IMR-90 (cell line): ENCODE measurements around the gene CDKAL1. TPM values are rescaled to one million over a fixed set of nuclear protein-coding genes. Genes with fewer than 3 reads are reported as not detected.

ENCODE experiments used
- ATAC-seq: fragments of 200-7000 bp; cut with Tn5 transposase; 2 replicates; pipeline ENCODE4 v1.9.1; 2020; ENCODE audit warnings: low read depth, mild to moderate bottlenecking, moderate library complexity
- BruUV-seq: library from RNA; stranded (reverse); fragments of 400-500 nt; replicated peaks from 2 replicates; lab custom pipeline; 2021; lab: Mats Ljungman, UMichigan
- CTCF ChIA-PET: fragments of 300-600 bp; formaldehyde crosslinking; extraction: SDS; loops from one replicate; lab custom pipeline; 2021; ENCODE audit warnings: antibody characterized with exemption; lab: Yijun Ruan, JAX
- POLR2A ChIA-PET: fragments of 300-600 bp; sonication (Branson Sonifier 250); formaldehyde crosslinking; loops from one replicate; lab custom pipeline; 2022; ENCODE audit warnings: antibody characterized with exemption; ENCODE audit not compliant: unreplicated experiment; lab: Charles Lee
- DNase-seq: peaks from one replicate; pipeline ENCODE4 v3.0.0; 2013
- H2AFZ ChIP-seq: replicated peaks from 2 replicates; pipeline ENCODE3; 2013; ENCODE audit warnings: low read length, mild to moderate bottlenecking; ENCODE audit not compliant: poor library complexity
- H2AK5ac ChIP-seq: 2 replicates; pipeline ENCODE4 v1.6.1; 2013; ENCODE audit warnings: low read depth, low read length, inconsistent platforms
- H2AK9ac ChIP-seq: replicated peaks from 2 replicates; pipeline ENCODE3; 2013; ENCODE audit warnings: mild to moderate bottlenecking, low read depth, low read length, moderate library complexity; ENCODE audit not compliant: poor library complexity
- H2BK120ac ChIP-seq: 2 replicates; pipeline ENCODE4 v1.6.1; 2013; ENCODE audit warnings: low read depth, low read length, inconsistent platforms
- H2BK15ac ChIP-seq: 3 replicates; pipeline ENCODE4 v1.6.1; 2013; ENCODE audit warnings: low read depth, low read length, inconsistent platforms
- H2BK20ac ChIP-seq: 2 replicates; pipeline ENCODE4 v1.6.1; 2013; ENCODE audit warnings: low read depth, mild to moderate bottlenecking, inconsistent platforms, low read length, moderate library complexity
- H2BK5ac ChIP-seq: 2 replicates; pipeline ENCODE4 v1.6.1; 2013; ENCODE audit warnings: mild to moderate bottlenecking, low read depth, low read length, inconsistent platforms; ENCODE audit not compliant: poor library complexity, severe bottlenecking
- H3K14ac ChIP-seq: replicated peaks from 2 replicates; pipeline ENCODE4 v1.6.1; 2013; ENCODE audit warnings: low read depth, low read length, inconsistent platforms
- H3K18ac ChIP-seq: 2 replicates; pipeline ENCODE4 v1.6.1; 2013; ENCODE audit warnings: low read depth, low read length, control low read depth
- H3K23ac ChIP-seq: 2 replicates; pipeline ENCODE4 v1.6.1; 2013; ENCODE audit warnings: low read depth, low read length, inconsistent platforms
- H3K27ac ChIP-seq: 2 replicates; pipeline ENCODE4 v1.5.1; 2013; ENCODE audit warnings: mild to moderate bottlenecking, control low read depth, low read length; ENCODE audit not compliant: insufficient read depth
- H3K27me3 ChIP-seq: 2 replicates; pipeline ENCODE4 v1.6.1; 2013; ENCODE audit warnings: low read length; ENCODE audit not compliant: control insufficient read depth, insufficient read depth
- H3K36me3 ChIP-seq: 2 replicates; pipeline ENCODE4 v1.6.1; 2013; ENCODE audit warnings: low read length, mixed read lengths; ENCODE audit not compliant: control insufficient read depth, insufficient read depth
- H3K4ac ChIP-seq: 2 replicates; pipeline ENCODE4 v1.6.1; 2013; ENCODE audit warnings: low read depth, low read length, inconsistent platforms
- H3K4me1 ChIP-seq: 2 replicates; pipeline ENCODE4 v1.6.1; 2013; ENCODE audit warnings: low read length, mixed read lengths; ENCODE audit not compliant: control insufficient read depth, insufficient read depth
- H3K4me2 ChIP-seq: 2 replicates; pipeline ENCODE4 v1.6.1; 2013; ENCODE audit warnings: low read depth, mild to moderate bottlenecking, control low read depth, low read length, moderate library complexity
- H3K4me3 ChIP-seq: 2 replicates; pipeline ENCODE4 v1.5.1; 2013; ENCODE audit warnings: low read depth, mild to moderate bottlenecking, control low read depth, low read length, moderate library complexity; ENCODE audit not compliant: insufficient read depth
- H3K56ac ChIP-seq: 2 replicates; pipeline ENCODE4 v1.6.1; 2013; ENCODE audit warnings: low read length, inconsistent platforms; ENCODE audit not compliant: insufficient read depth; ENCODE audit errors: extremely low read depth
- H3K79me1 ChIP-seq, 2 experiments: 2 replicates each; pipeline ENCODE4 v1.6.1; 2013; ENCODE audit warnings: low read length in 2 of 2, inconsistent platforms in 1 of 2, low read depth in 1 of 2
- H3K9ac ChIP-seq: 2 replicates; pipeline ENCODE4 v1.6.1; 2013; ENCODE audit warnings: low read depth, low read length, control low read depth
- H3K9me1 ChIP-seq: 2 replicates; pipeline ENCODE4 v1.6.1; 2013; ENCODE audit warnings: low read length, inconsistent platforms; ENCODE audit not compliant: insufficient read depth
- H3K9me3 ChIP-seq: 2 replicates; pipeline ENCODE4 v1.6.1; 2013; ENCODE audit warnings: low read length; ENCODE audit not compliant: control insufficient read depth, insufficient read depth
- H4K20me1 ChIP-seq: 2 replicates; pipeline ENCODE4 v1.6.1; 2013; ENCODE audit warnings: low read length, inconsistent platforms; ENCODE audit not compliant: insufficient read depth
- H4K5ac ChIP-seq: 2 replicates; pipeline ENCODE4 v1.6.1; 2013; ENCODE audit warnings: mild to moderate bottlenecking, low read depth, low read length, control low read depth
- H4K8ac ChIP-seq, 2 experiments: 2 replicates each; pipeline ENCODE4 v1.6.1; 2013; ENCODE audit warnings: low read depth in 2 of 2, low read length in 2 of 2, control low read depth in 1 of 2, inconsistent platforms in 1 of 2
- H4K91ac ChIP-seq: 2 replicates; pipeline ENCODE4 v1.6.1; 2013; ENCODE audit warnings: low read depth, low read length, inconsistent platforms; ENCODE audit not compliant: insufficient read depth
- BHLHE40 ChIP-seq: fragments of 150-350 bp; IDR thresholded peaks from 2 replicates; pipeline ENCODE4 v1.6.1; 2016; ENCODE audit warnings: mild to moderate bottlenecking, low read depth, low read length
- CEBPB ChIP-seq: IDR thresholded peaks from 2 replicates; pipeline ENCODE4 v1.6.1; 2012; ENCODE audit warnings: low read depth, low read length, improper control_type of control experiment
- CHD1 ChIP-seq: IDR thresholded peaks from 2 replicates; pipeline ENCODE4 v1.6.1; 2012; ENCODE audit warnings: low read depth, low read length, improper control_type of control experiment
- CTCF ChIP-seq: conservative IDR thresholded peaks from 2 replicates; pipeline ENCODE4 v1.5.1; 2012; ENCODE audit warnings: mild to moderate bottlenecking, low read depth, low read length, improper control_type of control experiment
- FOS ChIP-seq: fragments of 150-350 bp; IDR thresholded peaks from 2 replicates; pipeline ENCODE4 v1.6.1; 2016; ENCODE audit warnings: low read depth, low read length
- MAFK ChIP-seq: IDR thresholded peaks from 2 replicates; pipeline ENCODE4 v1.6.1; 2012; ENCODE audit warnings: low read depth, low read length, improper control_type of control experiment
- MAZ ChIP-seq: IDR thresholded peaks from 2 replicates; pipeline ENCODE4 v1.6.1; 2012; ENCODE audit warnings: low read depth, mild to moderate bottlenecking, low read length, improper control_type of control experiment, moderate library complexity, borderline replicate concordance
- MXI1 ChIP-seq: IDR thresholded peaks from 2 replicates; pipeline ENCODE4 v1.6.1; 2012; ENCODE audit warnings: low read depth, mild to moderate bottlenecking, low read length, moderate library complexity, borderline replicate concordance
- NFE2L2 ChIP-seq: fragments of 150-350 bp; IDR thresholded peaks from 2 replicates; pipeline ENCODE4 v1.6.1; 2016; ENCODE audit warnings: low read depth, mild to moderate bottlenecking, low read length
- POLR2A ChIP-seq: IDR thresholded peaks from 2 replicates; pipeline ENCODE4 v1.6.1; 2012; ENCODE audit warnings: mild to moderate bottlenecking, low read depth, low read length
- RAD21 ChIP-seq: IDR thresholded peaks from 2 replicates; pipeline ENCODE4 v1.6.1; 2012; ENCODE audit warnings: low read length, improper control_type of control experiment
- RCOR1 ChIP-seq: IDR thresholded peaks from 2 replicates; pipeline ENCODE4 v1.6.1; 2012; ENCODE audit warnings: mild to moderate bottlenecking, low read length, improper control_type of control experiment; ENCODE audit not compliant: insufficient replicate concordance
- RFX5 ChIP-seq: IDR thresholded peaks from 2 replicates; pipeline ENCODE4 v1.8.0; 2012; ENCODE audit warnings: low read depth, mild to moderate bottlenecking, low read length, moderate library complexity
- SMC3 ChIP-seq: fragments of 150-350 bp; IDR thresholded peaks from 2 replicates; pipeline ENCODE4 v1.6.1; 2016; ENCODE audit warnings: low read depth, mild to moderate bottlenecking, antibody characterized with exemption, low read length, moderate library complexity
- WGBS, 2 experiments: methylation state at CpG; one replicate each; pipeline versions ENCODE4 v1.1.5 to v1.1.7; 2013; ENCODE audit warnings: missing lambda C conversion rate in 2 of 2; ENCODE audit not compliant: insufficient read length in 1 of 2; ENCODE audit errors: extremely low coverage in 2 of 2; 5-methylcytosine and 5-hydroxymethylcytosine counted together
- dilution Hi-C: fragments of 300-500 bp; cut with HindIII; formaldehyde crosslinking; loops from one replicate; pipeline ENCODE4 v1.14.3; 2018; ENCODE audit warnings: low sequenced_read_pairs; ENCODE audit not compliant: unreplicated experiment
- in situ Hi-C: fragments of 300-500 bp; cut with MboI; formaldehyde crosslinking; loops from 3 replicates; pipeline ENCODE4 v1.14.3; 2019; ENCODE audit warnings: low sequenced_read_pairs, inconsistent platforms, mixed read lengths
- intact Hi-C: fragments of 100-400 bp; cut with micrococcal nuclease; formaldehyde crosslinking; loops from 2 replicates; pipeline ENCODE4 v1.10.0; 2022
- polyA plus RNA-seq, 3 experiments: library from polyadenylated mRNA; depleted of rRNA; stranded (reverse); fragments of >200 nt; gene quantifications; 2 replicates each; pipeline ENCODE4 v1.2.3, GENCODE V29; 2012; ENCODE audit warnings: low replicate concordance in 1 of 3
- total RNA-seq: library from RNA; depleted of rRNA; stranded (reverse); fragments of >200 nt; gene quantifications from 2 replicates; pipeline ENCODE4 v1.2.3, GENCODE V29; 2012
- TF ChIP-seq, protein P1 (sequence below): fragments of 150-350 bp; IDR thresholded peaks from 2 replicates; pipeline ENCODE4 v1.6.1; 2016; ENCODE audit warnings: low read depth, mild to moderate bottlenecking, low read length, moderate library complexity, borderline replicate concordance
- TF ChIP-seq, protein P2 (sequence below): fragments of 150-350 bp; IDR thresholded peaks from 2 replicates; pipeline ENCODE4 v1.6.1; 2017; ENCODE audit warnings: mild to moderate bottlenecking, antibody characterized with exemption, low read length, low read depth

Gene CDKAL1
- total and polyA plus RNA-seq, 2 of the 4 experiments (the other 2 are of a cell fraction), result 3.7 to 13.1 TPM

GRCh38 chr6:20672038-20672437 lies 137.8 kb downstream of the CDKAL1 start:
- DNase-seq (no peak), ATAC-seq (no peak)
- dilution Hi-C loops (no loop called here), in situ Hi-C loops (no loop called here), intact Hi-C loops (loop anchor here (10.0 kb wide), 1 partner anchor 183 kb away; no protein-coding TSS in a partner anchor)
- no peak overlapping the region for H4K5ac ChIP-seq
- H3K18ac ChIP-seq, result no peak overlapping the region
- no peak overlapping the region for H2BK15ac ChIP-seq
- CTCF ChIA-PET, result no interaction called here
- POLR2A ChIA-PET, result no interaction called here
- no peak overlapping the region for H2BK120ac ChIP-seq
- H3K23ac ChIP-seq, result no peak overlapping the region
- peaks cover 0 to 7% of the 10 kb centered on the region in 2 experiments; a peak in 2 of 4 replicates for H3K79me1 ChIP-seq
- H4K91ac ChIP-seq, result no peak overlapping the region
- H2AK9ac ChIP-seq, result no peak overlapping the region
- H2AK5ac ChIP-seq, result no peak overlapping the region
- no peaks in the 10 kb centered on the region for H4K20me1 ChIP-seq
- H2AFZ ChIP-seq, result no peak overlapping the region
- no TSS peak for BruUV-seq
- H3K36me3 ChIP-seq, result no peaks in the 10 kb centered on the region
- no peaks in the 10 kb centered on the region for H3K4me1 ChIP-seq
- no peak overlapping the region for H3K4me2 ChIP-seq
- H3K14ac ChIP-seq, result no peak overlapping the region
- no peak overlapping the region for H3K56ac ChIP-seq
- H3K9me3 ChIP-seq, result no peaks in the 10 kb centered on the region
- H2BK5ac ChIP-seq, result no peak overlapping the region
- no peak overlapping the region for H3K4ac ChIP-seq
- no peak overlapping the region for H4K8ac ChIP-seq
- no peak overlapping the region for H3K9ac ChIP-seq
- no peaks in the 10 kb centered on the region; the same call in 1 of the 2 replicates for H3K9me1 ChIP-seq
- no peak overlapping the region for H3K4me3 ChIP-seq
- TF ChIP-seq, protein P1, sequence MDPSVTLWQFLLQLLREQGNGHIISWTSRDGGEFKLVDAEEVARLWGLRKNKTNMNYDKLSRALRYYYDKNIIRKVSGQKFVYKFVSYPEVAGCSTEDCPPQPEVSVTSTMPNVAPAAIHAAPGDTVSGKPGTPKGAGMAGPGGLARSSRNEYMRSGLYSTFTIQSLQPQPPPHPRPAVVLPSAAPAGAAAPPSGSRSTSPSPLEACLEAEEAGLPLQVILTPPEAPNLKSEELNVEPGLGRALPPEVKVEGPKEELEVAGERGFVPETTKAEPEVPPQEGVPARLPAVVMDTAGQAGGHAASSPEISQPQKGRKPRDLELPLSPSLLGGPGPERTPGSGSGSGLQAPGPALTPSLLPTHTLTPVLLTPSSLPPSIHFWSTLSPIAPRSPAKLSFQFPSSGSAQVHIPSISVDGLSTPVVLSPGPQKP, result no peak
- TF ChIP-seq SMC3, result no peak
- TF ChIP-seq MXI1, result no peak
- TF ChIP-seq CHD1, result no peak
- TF ChIP-seq POLR2A, result no peak
- TF ChIP-seq RCOR1, result no peak
- no peak for TF ChIP-seq RAD21
- TF ChIP-seq NFE2L2, result no peak
- no peak for TF ChIP-seq BHLHE40
- no peak for TF ChIP-seq MAZ
- TF ChIP-seq, protein P2, sequence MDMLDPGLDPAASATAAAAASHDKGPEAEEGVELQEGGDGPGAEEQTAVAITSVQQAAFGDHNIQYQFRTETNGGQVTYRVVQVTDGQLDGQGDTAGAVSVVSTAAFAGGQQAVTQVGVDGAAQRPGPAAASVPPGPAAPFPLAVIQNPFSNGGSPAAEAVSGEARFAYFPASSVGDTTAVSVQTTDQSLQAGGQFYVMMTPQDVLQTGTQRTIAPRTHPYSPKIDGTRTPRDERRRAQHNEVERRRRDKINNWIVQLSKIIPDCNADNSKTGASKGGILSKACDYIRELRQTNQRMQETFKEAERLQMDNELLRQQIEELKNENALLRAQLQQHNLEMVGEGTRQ, result no peak
- TF ChIP-seq FOS, result no peak
- no peak for TF ChIP-seq CTCF
- TF ChIP-seq RFX5, result no peak
- TF ChIP-seq MAFK, result no peak
- TF ChIP-seq CEBPB, result no peak
- H2BK20ac ChIP-seq, result no peak overlapping the region
- WGBS, 2 experiments, result 100% methylated on average over 1 of the region's 2 CpGs; no CpG with 5 or more reads in 1 of the 2 experiments
- no peak overlapping the region for H3K27ac ChIP-seq
- H3K27me3 ChIP-seq, result no peaks in the 10 kb centered on the region
